ENCODE data around the gene NRAS.

DNA sequence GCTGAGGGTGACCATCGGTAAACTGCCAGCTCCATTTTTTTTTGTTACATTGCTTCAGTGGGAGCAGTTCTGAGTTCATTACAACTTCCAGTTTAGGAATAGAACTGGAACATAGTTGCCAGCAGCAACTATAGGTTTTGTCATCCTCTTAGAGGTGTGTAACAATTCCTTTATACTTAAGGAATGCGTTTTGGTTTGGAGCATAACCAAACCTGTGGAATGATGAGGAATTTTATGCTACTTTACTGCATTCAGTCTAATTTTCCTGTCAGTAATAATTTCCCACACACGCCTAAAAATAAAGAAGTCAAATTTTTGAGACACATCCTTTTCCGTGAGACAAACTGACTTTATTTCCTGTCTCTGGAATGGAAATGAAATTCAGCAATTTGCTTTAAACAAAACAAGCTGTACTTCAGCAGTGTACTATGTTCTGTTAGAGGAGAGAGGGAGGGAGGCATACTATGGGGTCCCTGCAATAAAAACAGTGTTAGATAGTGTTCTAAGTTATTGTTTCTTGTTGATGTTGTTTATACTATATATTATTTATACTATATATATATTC lies 16.5 kb downstream of the NRAS start:
- TF ChIP-seq POLR2AphosphoS5 (IDR thresholded peaks at IDR 0.05), result no peak
- no peak for TF ChIP-seq CTCF (IDR thresholded peaks at IDR 0.05)
- TF ChIP-seq POLR2A (IDR thresholded peaks at IDR 0.05), result no peak
